Tibial artery (tissue), 4 donors: Measurements from ENCODE around the gene DHDDS.

Experiments used
- DNase-seq, 2 donors: peaks; one replicate each; pipeline ENCODE4 v3.0.0-alpha.2; 2019
- H3K27ac ChIP-seq, 2 donors: fragments of 200-600 bp; sonication (generic) in 1 of 2; 1 replicate in 1 of 2; 2 replicates in 1 of 2; pipeline ENCODE4 v1.5.1; 2018 to 2019; ENCODE audit warnings: mild to moderate bottlenecking in 1 of 2
- H3K27me3 ChIP-seq, 2 donors: fragments of 200-600 bp; sonication (generic) in 1 of 2; one replicate each; pipeline versions ENCODE4 v1.5.1 to v1.6.0; 2016 to 2019
- H3K36me3 ChIP-seq, 3 donors: fragments of 200-600 bp; sonication (generic) in 2 of 3; one replicate each; pipeline ENCODE4 v1.5.1; 2016 to 2019; ENCODE audit warnings: mild to moderate bottlenecking in 2 of 3
- H3K4me1 ChIP-seq, 4 donors: fragments of 200-600 bp; sonication (generic) in 2 of 4; 1 replicate in 3 of 4; 2 replicates in 1 of 4; pipeline ENCODE4 v1.5.1; 2016 to 2019
- H3K4me3 ChIP-seq, 2 donors: fragments of 200-600 bp; sonication (generic) in 1 of 2; 1 replicate in 1 of 2; 2 replicates in 1 of 2; pipeline ENCODE4 v1.5.1; 2018 to 2019; ENCODE audit warnings: mild to moderate bottlenecking in 2 of 2
- H3K9me3 ChIP-seq, 3 donors: fragments of 200-600 bp; sonication (generic) in 1 of 3; one replicate each; pipeline ENCODE4 v1.5.1; 2016 to 2019
- intact Hi-C: fragments of 100-400 bp; cut with DNase I; formaldehyde crosslinking; loops from one replicate; pipeline ENCODE4 v1.15.0; 2023; ENCODE audit warnings: low total_unique reads
- TF ChIP-seq, protein P1 (sequence below), 2 experiments: fragments of 200-600 bp in 1 of 2; fragments of 450-650 bp in 1 of 2; IDR thresholded peaks; one replicate each; pipeline ENCODE4 v1.5.1; 2017 to 2019; ENCODE audit warnings: antibody characterized with exemption in 2 of 2, mild to moderate bottlenecking in 1 of 2, moderate library complexity in 1 of 2

Gene DHDDS

DNA sequence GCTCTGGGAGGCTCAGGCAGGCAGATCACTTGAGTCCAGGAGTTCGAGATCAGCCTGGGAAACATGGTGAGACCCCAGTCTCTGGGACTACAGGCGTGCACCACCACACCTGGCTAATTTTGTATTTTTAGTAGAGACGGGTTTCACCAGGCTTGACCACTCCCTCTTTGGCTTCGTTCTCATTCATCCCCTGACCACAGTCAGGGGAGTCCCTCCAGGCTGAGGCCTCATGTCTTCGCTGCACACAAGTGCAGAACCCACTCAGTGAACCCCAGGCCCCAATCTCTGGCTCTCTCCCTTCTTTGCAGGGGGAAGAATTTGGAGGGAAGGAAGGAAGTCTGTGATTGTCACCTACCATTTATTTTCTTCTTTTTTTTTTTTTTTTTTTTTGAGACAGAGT lies 88.2 kb downstream of the DHDDS start:
- no peak for DNase-seq
- Histone ChIP-seq H3K4me1 (no peaks in the 10 kb centered on the region), H3K4me3 (no peak overlapping the region), H3K27me3 (peaks cover 0 to 21% of the 10 kb centered on the region in 2 donors), H3K36me3 (no peaks in the 10 kb centered on the region), H3K9me3 (no peaks in the 10 kb centered on the region), H3K27ac (no peak overlapping the region)
- intact Hi-C loops, result no loop called here
- TF ChIP-seq, protein P1, sequence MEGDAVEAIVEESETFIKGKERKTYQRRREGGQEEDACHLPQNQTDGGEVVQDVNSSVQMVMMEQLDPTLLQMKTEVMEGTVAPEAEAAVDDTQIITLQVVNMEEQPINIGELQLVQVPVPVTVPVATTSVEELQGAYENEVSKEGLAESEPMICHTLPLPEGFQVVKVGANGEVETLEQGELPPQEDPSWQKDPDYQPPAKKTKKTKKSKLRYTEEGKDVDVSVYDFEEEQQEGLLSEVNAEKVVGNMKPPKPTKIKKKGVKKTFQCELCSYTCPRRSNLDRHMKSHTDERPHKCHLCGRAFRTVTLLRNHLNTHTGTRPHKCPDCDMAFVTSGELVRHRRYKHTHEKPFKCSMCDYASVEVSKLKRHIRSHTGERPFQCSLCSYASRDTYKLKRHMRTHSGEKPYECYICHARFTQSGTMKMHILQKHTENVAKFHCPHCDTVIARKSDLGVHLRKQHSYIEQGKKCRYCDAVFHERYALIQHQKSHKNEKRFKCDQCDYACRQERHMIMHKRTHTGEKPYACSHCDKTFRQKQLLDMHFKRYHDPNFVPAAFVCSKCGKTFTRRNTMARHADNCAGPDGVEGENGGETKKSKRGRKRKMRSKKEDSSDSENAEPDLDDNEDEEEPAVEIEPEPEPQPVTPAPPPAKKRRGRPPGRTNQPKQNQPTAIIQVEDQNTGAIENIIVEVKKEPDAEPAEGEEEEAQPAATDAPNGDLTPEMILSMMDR (IDR thresholded peaks at IDR 0.05), result no peak
